A673 (cell line): ENCODE measurements around the gene TFF2.

Experiments
- EZH2 ChIP-seq: fragments of 200-600 bp; sonication (generic); IDR thresholded peaks from 2 replicates; pipeline ENCODE4 v1.6.1; 2017; ENCODE audit warnings: borderline replicate concordance, low read depth, mild to moderate bottlenecking, mixed read lengths, antibody characterized with exemption, low read length; ENCODE audit not compliant: poor library complexity, severe bottlenecking
- TF ChIP-seq, protein P1 (sequence below): fragments of 300-800, 200-600 bp; sonication (generic); conservative IDR thresholded peaks from 2 replicates; pipeline ENCODE4 v1.5.1; 2017; ENCODE audit warnings: low read depth, mild to moderate bottlenecking, antibody characterized with exemption, low read length, moderate library complexity, mixed read lengths

DNA sequence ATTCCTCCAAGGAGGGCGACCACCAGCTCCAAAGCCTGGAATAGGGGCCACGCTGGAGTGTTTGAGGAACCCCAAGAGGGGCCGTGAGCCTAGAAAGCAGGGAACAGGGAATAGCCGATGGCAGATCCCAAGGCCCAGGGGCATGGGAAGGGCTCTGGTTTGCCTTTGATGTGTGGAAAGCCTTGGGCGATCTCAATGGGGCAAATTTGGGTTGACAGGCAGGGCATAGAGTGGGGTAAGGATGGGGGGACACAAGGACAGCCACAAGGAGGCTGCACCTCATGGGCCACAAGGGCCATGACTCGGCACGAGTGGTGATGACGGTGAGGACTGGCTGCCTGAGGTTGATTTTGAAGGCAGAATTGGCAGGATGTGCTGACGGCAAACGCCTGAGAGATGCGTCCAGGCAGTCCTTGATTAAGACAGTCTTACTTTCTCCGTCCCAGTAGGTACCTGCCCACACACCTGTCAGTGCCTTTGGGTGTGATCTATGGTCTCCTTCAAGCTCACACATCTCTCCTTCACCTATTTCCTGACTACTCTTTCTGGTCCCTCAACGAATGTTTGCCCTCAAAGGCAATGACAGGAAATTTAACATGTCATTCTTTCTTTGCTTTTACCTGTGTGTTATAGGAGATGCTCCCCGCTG, 47.1 kb upstream of the TFF2 start:
- TF ChIP-seq, protein P1, sequence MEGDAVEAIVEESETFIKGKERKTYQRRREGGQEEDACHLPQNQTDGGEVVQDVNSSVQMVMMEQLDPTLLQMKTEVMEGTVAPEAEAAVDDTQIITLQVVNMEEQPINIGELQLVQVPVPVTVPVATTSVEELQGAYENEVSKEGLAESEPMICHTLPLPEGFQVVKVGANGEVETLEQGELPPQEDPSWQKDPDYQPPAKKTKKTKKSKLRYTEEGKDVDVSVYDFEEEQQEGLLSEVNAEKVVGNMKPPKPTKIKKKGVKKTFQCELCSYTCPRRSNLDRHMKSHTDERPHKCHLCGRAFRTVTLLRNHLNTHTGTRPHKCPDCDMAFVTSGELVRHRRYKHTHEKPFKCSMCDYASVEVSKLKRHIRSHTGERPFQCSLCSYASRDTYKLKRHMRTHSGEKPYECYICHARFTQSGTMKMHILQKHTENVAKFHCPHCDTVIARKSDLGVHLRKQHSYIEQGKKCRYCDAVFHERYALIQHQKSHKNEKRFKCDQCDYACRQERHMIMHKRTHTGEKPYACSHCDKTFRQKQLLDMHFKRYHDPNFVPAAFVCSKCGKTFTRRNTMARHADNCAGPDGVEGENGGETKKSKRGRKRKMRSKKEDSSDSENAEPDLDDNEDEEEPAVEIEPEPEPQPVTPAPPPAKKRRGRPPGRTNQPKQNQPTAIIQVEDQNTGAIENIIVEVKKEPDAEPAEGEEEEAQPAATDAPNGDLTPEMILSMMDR, result no peak
- no peak for TF ChIP-seq EZH2
